ENCODE results near the gene OMP. TPM values are rescaled to one million over a fixed set of nuclear protein-coding genes. Genes with fewer than 3 reads are reported as not detected.

The OMP gene
- total and polyA plus RNA-seq, 2 of the 13 experiments (the other 11 are each of a cell fraction or from before 2014, with no cell fraction given), result not detected

GRCh38 chr11:77081976-77082836, 20.4 kb upstream of the OMP start:
- DNase-seq (ENCODE audit: low spot score), result no peak
- H3K4me1 ChIP-seq (ENCODE audit: insufficient read depth, low read length), result peaks cover 46% of the 10 kb centered on the region
- WGBS (ENCODE audit: low lambda C conversion rate), result 31% methylated on average over 3 of the region's 11 CpGs

More at GRCh38 chr11:77081976-77082836, 20.4 kb upstream of the OMP start:
- intact Hi-C loops (cut with micrococcal nuclease; ENCODE audit: unreplicated experiment), result no loop called here
- POLR2A ChIA-PET, result interaction anchor here (0.6 to 1.6 kb wide), 4 partner anchors 9 to 35 kb away, joined by 4 to 9 read pairs (median 4); partner anchors contain the start of gene CAPN5
- Histone ChIP-seq H3K36me3 (replicated peaks in 1 of 2; ENCODE audit: control insufficient read depth in 1 of 2, insufficient read depth in 2 of 2, low read length in 2 of 2) (no peaks in the 10 kb centered on the region), H3K27me3 (ENCODE audit: control insufficient read depth in 1 of 2, insufficient read depth in 2 of 2, low read length in 2 of 2) (peaks cover 5 to 8% of the 10 kb centered on the region in 2 experiments; a peak in 2 of 5 replicates), H3K27ac (ENCODE audit: extremely low read length, insufficient read depth, low read length) (no peak overlapping the region), H3K9me3 (ENCODE audit: low read length) (no peaks in the 10 kb centered on the region), H3K79me2 (ENCODE audit: insufficient read depth, low read length) (no peaks in the 10 kb centered on the region), H2AFZ (ENCODE audit: low read length) (no peak overlapping the region), H3K9ac (ENCODE audit: insufficient read depth, low read depth, low read length) (no peak overlapping the region), H3K4me3 (replicated peaks in 1 of 3; ENCODE audit: insufficient read depth in 1 of 3, low read depth in 2 of 3, low read length in 3 of 3) (peak overlapping the region in 1 of 3 experiments; percentile 56; a peak in 1 of 6 replicates), H4K20me1 (ENCODE audit: insufficient read depth, low read length) (no peaks in the 10 kb centered on the region), H3K4me2 (ENCODE audit: low read depth, low read length) (peak overlapping the region; percentile 62)
- FAIRE-seq (no peak), ATAC-seq (peak; percentile 52)
- in situ Hi-C loops (cut with HindIII; ENCODE audit: extremely low pct_ligation_motif_present, low pct_unique_long_range_greater_than_20kb), result no loop called here
- CTCF ChIA-PET (ENCODE audit: low intra/inter-chr PET ratio, low total read pairs), result no interaction called here
- TF ChIP-seq ZNF891 (CRISPR knock-in tag; IDR thresholded peaks at IDR 0.05) (0 out of 2 replicates have a peak, but pooled peaks have one; percentile 0), FLYWCH1 (CRISPR knock-in tag; IDR thresholded peaks at IDR 0.05) (no peak), ZFY (CRISPR knock-in tag; IDR thresholded peaks at IDR 0.05) (0 out of 2 replicates have a peak, but pooled peaks have one; percentile 33), BORCS8-MEF2B (CRISPR knock-in tag; IDR thresholded peaks at IDR 0.05) (0 out of 2 replicates have a peak, but pooled peaks have one; percentile 32), HNF4A (CRISPR knock-in tag; IDR thresholded peaks at IDR 0.05) (peak; percentile 15; the same call in 1 of the 2 replicates), FOXO4 (CRISPR knock-in tag; conservative IDR thresholded peaks at IDR 0.05) (no peak), ESRRA (CRISPR knock-in tag; IDR thresholded peaks at IDR 0.05; ENCODE audit: low read depth) (0 out of 2 replicates have a peak, but pooled peaks have one; percentile 41), HNRNPL (IDR thresholded peaks at IDR 0.05; ENCODE audit: low read depth, low read length) (0 out of 2 replicates have a peak, but pooled peaks have one; percentile 31), ZMYM3 (CRISPR knock-in tag; IDR thresholded peaks at IDR 0.05) (peak; percentile 34; the same call in 1 of the 2 replicates), RXRA (CRISPR knock-in tag; IDR thresholded peaks at IDR 0.05) (peak; percentile 40; the same call in 1 of the 2 replicates), NFATC3 (CRISPR knock-in tag; IDR thresholded peaks at IDR 0.05) (no peak), ZNF687 (CRISPR knock-in tag; IDR thresholded peaks at IDR 0.05) (peak; percentile 41; the same call in 1 of the 2 replicates)
- no TSS peak for BruUV-seq (replicated peaks)

All from HepG2 (cell line).